DND-41 (cell line): ENCODE data around the gene IFNA10.
"Not testable (repeated sequence)": the region's sequence is repeated elsewhere in the genome, so short reads cannot be mapped to it uniquely, and the experiment has no call there.

ENCODE experiments used
- ATAC-seq: fragments of 200-7000 bp; cut with Tn5 transposase; 3 replicates; pipeline ENCODE4 v1.9.1; 2021; ENCODE audit warnings: low read depth; ENCODE audit not compliant: insufficient read depth
- DNase-seq: peaks from one replicate; pipeline ENCODE4 v3.0.0-alpha.2; 2020
- H2AFZ ChIP-seq: 2 replicates; pipeline ENCODE4 v1.6.0; 2012; ENCODE audit warnings: low read depth, low read length
- H3K27ac ChIP-seq: 2 replicates; pipeline ENCODE4 v1.5.1; 2012; ENCODE audit warnings: low read length, inconsistent platforms
- H3K27me3 ChIP-seq: fragments of 200-600 bp; sonication (generic); 2 replicates; pipeline ENCODE4 v1.6.0; 2012; ENCODE audit warnings: low read length, mild to moderate bottlenecking, inconsistent platforms; ENCODE audit not compliant: insufficient read depth, poor library complexity
- H3K36me3 ChIP-seq: 2 replicates; pipeline ENCODE4 v1.5.1; 2012; ENCODE audit warnings: low read length, inconsistent platforms; ENCODE audit not compliant: insufficient read depth
- H3K4me1 ChIP-seq: 2 replicates; pipeline ENCODE4 v1.5.1; 2012; ENCODE audit warnings: mild to moderate bottlenecking, low read length; ENCODE audit not compliant: insufficient read depth
- H3K4me2 ChIP-seq: 2 replicates; pipeline ENCODE4 v1.6.0; 2012; ENCODE audit warnings: mild to moderate bottlenecking, moderate library complexity, low read length, inconsistent platforms; ENCODE audit not compliant: insufficient read depth
- H3K4me3 ChIP-seq, 2 experiments: fragments of 200-600 bp in 1 of 2; shearing (Covaris generic) in 1 of 2; 2 replicates each; pipeline ENCODE4 v1.5.1; 2012 to 2016; ENCODE audit warnings: inconsistent platforms in 2 of 2, low read length in 2 of 2, mild to moderate bottlenecking in 2 of 2, low read depth in 1 of 2, moderate library complexity in 1 of 2
- H3K79me2 ChIP-seq: 2 replicates; pipeline ENCODE4 v1.6.0; 2012; ENCODE audit warnings: low read length, inconsistent platforms; ENCODE audit not compliant: insufficient read depth
- H3K9ac ChIP-seq: 2 replicates; pipeline ENCODE4 v1.6.0; 2012; ENCODE audit warnings: low read depth, mild to moderate bottlenecking, inconsistent platforms, low read length, moderate library complexity
- H3K9me3 ChIP-seq: 2 replicates; pipeline ENCODE4 v1.5.1; 2012; ENCODE audit warnings: low read length, moderate library complexity, mild to moderate bottlenecking, inconsistent platforms; ENCODE audit not compliant: insufficient read depth, severe bottlenecking
- H4K20me1 ChIP-seq: 2 replicates; pipeline ENCODE4 v1.6.0; 2012; ENCODE audit warnings: low read length; ENCODE audit not compliant: insufficient read depth
- CTCF ChIP-seq: IDR thresholded peaks from 2 replicates; pipeline ENCODE4 v1.5.1; 2012; ENCODE audit warnings: borderline replicate concordance, low read length, moderate library complexity, mild to moderate bottlenecking; ENCODE audit not compliant: poor library complexity, severe bottlenecking; ENCODE audit errors: extremely low read depth
- EZH2 ChIP-seq: IDR thresholded peaks from 3 replicates; pipeline ENCODE4 v1.6.1; 2012; ENCODE audit warnings: borderline replicate concordance, low read depth, mild to moderate bottlenecking, moderate library complexity, low read length, inconsistent platforms; ENCODE audit not compliant: severe bottlenecking

Gene IFNA10

GRCh38 chr9:21171351-21171750 lies 35.6 kb downstream of the IFNA10 start:
- H3K9ac ChIP-seq, result no peak overlapping the region
- H3K27me3 ChIP-seq, result no peaks in the 10 kb centered on the region
- no peaks in the 10 kb centered on the region for H4K20me1 ChIP-seq
- DNase-seq (no peak), ATAC-seq (no peak)
- H2AFZ ChIP-seq, result no peak overlapping the region
- H3K4me3 ChIP-seq, result no peak overlapping the region
- no peak overlapping the region for H3K4me2 ChIP-seq
- H3K79me2 ChIP-seq, result no peaks in the 10 kb centered on the region
- no peaks in the 10 kb centered on the region for H3K36me3 ChIP-seq
- H3K9me3 ChIP-seq, result no peaks in the 10 kb centered on the region
- no peaks in the 10 kb centered on the region for H3K4me1 ChIP-seq
- TF ChIP-seq EZH2 (no peak), CTCF (no peak)
- H3K27ac ChIP-seq, result no peak overlapping the region

- H3K9ac ChIP-seq, ATAC-seq, H2AFZ ChIP-seq, H3K9me3 ChIP-seq, H3K4me1 ChIP-seq, H3K36me3 ChIP-seq, H3K4me3 ChIP-seq, H3K79me2 ChIP-seq, H3K27ac ChIP-seq, DNase-seq, H3K4me2 ChIP-seq, H4K20me1 ChIP-seq, H3K27me3 ChIP-seq: not testable (repeated sequence)
Measured at GRCh38 chr9:21166560-21166959, 40.4 kb downstream of the IFNA10 start, which contains the start of gene IFNA21. TSS of gene IFNA21 (minus strand) at chr9:21166660. CDS start at chr9:21166612, 48 bp downstream.

- Histone ChIP-seq H3K79me2 (no peaks in the 10 kb centered on the region), H3K4me3 (no peak overlapping the region), H3K36me3 (no peaks in the 10 kb centered on the region), H3K27me3 (no peaks in the 10 kb centered on the region), H3K4me1 (peaks cover 8% of the 10 kb centered on the region), H3K9ac (no peak overlapping the region), H2AFZ (no peak overlapping the region), H4K20me1 (no peaks in the 10 kb centered on the region), H3K9me3 (no peaks in the 10 kb centered on the region), H3K4me2 (no peak overlapping the region), H3K27ac (no peak overlapping the region)
- DNase-seq (no peak), ATAC-seq (no peak)
- TF ChIP-seq CTCF (no peak), EZH2 (no peak)
Measured at GRCh38 chr9:21165516-21165915, 41.4 kb downstream of the IFNA10 start.

GRCh38 chr9:21160178-21160577 lies 46.8 kb downstream of the IFNA10 start:
- peak; percentile 64 for DNase-seq
- H3K4me1 ChIP-seq, result peaks cover 16% of the 10 kb centered on the region
- no peaks in the 10 kb centered on the region for H3K79me2 ChIP-seq
- H3K27ac ChIP-seq, result peak overlapping the region; percentile 18; the same call in 1 of the 2 replicates
- H3K9ac ChIP-seq, result no peak overlapping the region
- no peaks in the 10 kb centered on the region for H3K9me3 ChIP-seq
- H3K4me2 ChIP-seq, result peak overlapping the region; percentile 50; the same call in 1 of the 2 replicates
- TF ChIP-seq CTCF (no peak), EZH2 (no peak)
- no peaks in the 10 kb centered on the region for H4K20me1 ChIP-seq
- no peaks in the 10 kb centered on the region for H3K36me3 ChIP-seq
- H3K27me3 ChIP-seq, result no peaks in the 10 kb centered on the region
- no peak overlapping the region for H2AFZ ChIP-seq
- no peak overlapping the region; a peak in 1 of 4 replicates for H3K4me3 ChIP-seq
- ATAC-seq, result peak; percentile 98
